DOHH2 (cell line): ENCODE results near the gene ALDH3A2.

Experiments used
- H3F3A ChIP-seq: fragments of 200-600 bp; sonication (generic), shearing (Covaris generic); 2 replicates; pipeline ENCODE4 v1.6.0; 2016; ENCODE audit warnings: antibody characterized with exemption, mild to moderate bottlenecking; ENCODE audit not compliant: control insufficient read depth, insufficient read depth
- H3K27ac ChIP-seq: fragments of 200-600 bp; sonication (generic); 2 replicates; pipeline ENCODE4 v1.5.1; 2014; ENCODE audit warnings: low read depth, mild to moderate bottlenecking, low read length, moderate library complexity
- H3K27me3 ChIP-seq: fragments of 200-600 bp; sonication (generic); 2 replicates; pipeline ENCODE4 v1.6.1; 2014; ENCODE audit warnings: mild to moderate bottlenecking, low read length, mixed read lengths; ENCODE audit not compliant: control insufficient read depth
- H3K36me3 ChIP-seq: fragments of 200-600 bp; sonication (generic); 2 replicates; pipeline ENCODE4 v1.6.1; 2014; ENCODE audit warnings: mild to moderate bottlenecking, low read length, moderate library complexity, mixed read lengths; ENCODE audit not compliant: control insufficient read depth
- H3K4me1 ChIP-seq: fragments of 200-600 bp; sonication (generic); 2 replicates; pipeline ENCODE4 v1.6.1; 2014; ENCODE audit warnings: mild to moderate bottlenecking, low read length, mixed read lengths; ENCODE audit not compliant: control insufficient read depth
- H3K4me2 ChIP-seq: fragments of 200-600 bp; sonication (generic); 2 replicates; pipeline ENCODE4 v1.6.0; 2014; ENCODE audit warnings: mild to moderate bottlenecking, low read length, moderate library complexity
- H3K4me3 ChIP-seq: fragments of 200-600 bp; sonication (generic); 2 replicates; pipeline ENCODE4 v1.5.1; 2014; ENCODE audit warnings: mild to moderate bottlenecking, low read length, mixed read lengths
- H3K79me2 ChIP-seq: fragments of 200-600 bp; sonication (generic); 2 replicates; pipeline ENCODE4 v1.6.1; 2014; ENCODE audit warnings: mild to moderate bottlenecking, low read length, mixed read lengths; ENCODE audit not compliant: control insufficient read depth
- H3K9me2 ChIP-seq: fragments of 200-600 bp; sonication (generic); replicated peaks from 2 replicates; pipeline ENCODE4 v1.6.1; 2014; ENCODE audit warnings: mild to moderate bottlenecking, low read length, mixed read lengths; ENCODE audit not compliant: control insufficient read depth
- H3K9me3 ChIP-seq: fragments of 200-600 bp; sonication (generic); 2 replicates; pipeline ENCODE4 v1.6.1; 2014; ENCODE audit warnings: antibody characterized with exemption, low read length, mixed read lengths; ENCODE audit not compliant: control insufficient read depth, insufficient read depth
- H4K20me1 ChIP-seq: fragments of 200-600 bp; sonication (generic); 2 replicates; pipeline ENCODE4 v1.6.0; 2014; ENCODE audit warnings: low read depth, mild to moderate bottlenecking, antibody characterized with exemption, low read length, moderate library complexity; ENCODE audit not compliant: control insufficient read depth, insufficient read depth
- CTCF ChIP-seq: fragments of 200-600 bp; sonication (generic); IDR thresholded peaks from one replicate; pipeline ENCODE4 v1.5.1; 2014; ENCODE audit warnings: antibody characterized with exemption, mild to moderate bottlenecking, low read depth, low read length; ENCODE audit not compliant: poor library complexity, severe bottlenecking
- EZH2phosphoT487 ChIP-seq: fragments of 200-600 bp; sonication (generic); IDR thresholded peaks from 2 replicates; pipeline ENCODE4 v1.6.1; 2017; ENCODE audit warnings: borderline replicate concordance, mild to moderate bottlenecking, antibody characterized with exemption, low read length, moderate library complexity, mixed read lengths

Gene ALDH3A2

DNA sequence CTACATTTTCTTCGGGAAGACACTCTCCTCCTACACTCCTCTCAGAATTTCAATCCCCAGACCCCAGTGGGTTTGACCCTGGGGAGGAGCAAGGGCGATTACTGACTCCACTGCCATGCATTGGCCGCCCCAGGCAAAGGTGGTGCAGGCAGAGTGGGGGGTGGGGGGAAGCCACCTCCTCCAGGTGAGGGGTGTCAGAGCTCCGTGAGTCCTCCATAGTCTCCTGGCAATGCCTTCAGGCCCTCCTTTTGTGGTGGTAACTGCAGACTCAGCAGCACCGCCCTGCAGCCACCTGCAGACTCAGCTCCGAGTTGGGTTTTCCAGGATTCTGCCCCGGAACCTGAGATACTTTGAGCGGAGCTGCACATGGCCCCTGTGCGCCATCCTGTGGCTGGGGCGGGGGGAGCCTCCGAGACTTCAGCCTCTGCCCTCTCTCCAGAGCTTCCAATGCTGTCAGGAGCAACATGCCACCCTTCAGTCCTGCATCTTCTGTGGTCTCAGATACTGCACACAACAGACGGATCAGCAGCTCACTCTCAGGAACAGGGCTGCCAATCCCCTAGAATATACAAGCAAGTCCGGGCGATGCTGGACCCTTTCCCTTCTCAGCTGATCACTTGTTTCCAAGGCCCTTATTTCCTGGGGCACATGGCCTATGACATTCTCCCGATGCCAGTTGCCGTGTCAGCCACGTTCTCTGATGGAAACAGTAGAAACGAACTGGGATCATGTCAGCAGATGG lies 70.2 kb downstream of the ALDH3A2 start:
- H3K27me3 ChIP-seq: no peaks in the 10 kb centered on the region
- no peak overlapping the region for H3K4me2 ChIP-seq
- no peak overlapping the region for H3K27ac ChIP-seq
- no peaks in the 10 kb centered on the region for H3K9me2 ChIP-seq
- H3K36me3 ChIP-seq: no peaks in the 10 kb centered on the region
- no peaks in the 10 kb centered on the region for H4K20me1 ChIP-seq
- TF ChIP-seq CTCF (peak; percentile 19), EZH2phosphoT487 (no peak)
- H3K79me2 ChIP-seq: no peaks in the 10 kb centered on the region
- no peaks in the 10 kb centered on the region for H3K9me3 ChIP-seq
- no peaks in the 10 kb centered on the region for H3F3A ChIP-seq
- no peak overlapping the region for H3K4me3 ChIP-seq
- H3K4me1 ChIP-seq: no peaks in the 10 kb centered on the region

DNA sequence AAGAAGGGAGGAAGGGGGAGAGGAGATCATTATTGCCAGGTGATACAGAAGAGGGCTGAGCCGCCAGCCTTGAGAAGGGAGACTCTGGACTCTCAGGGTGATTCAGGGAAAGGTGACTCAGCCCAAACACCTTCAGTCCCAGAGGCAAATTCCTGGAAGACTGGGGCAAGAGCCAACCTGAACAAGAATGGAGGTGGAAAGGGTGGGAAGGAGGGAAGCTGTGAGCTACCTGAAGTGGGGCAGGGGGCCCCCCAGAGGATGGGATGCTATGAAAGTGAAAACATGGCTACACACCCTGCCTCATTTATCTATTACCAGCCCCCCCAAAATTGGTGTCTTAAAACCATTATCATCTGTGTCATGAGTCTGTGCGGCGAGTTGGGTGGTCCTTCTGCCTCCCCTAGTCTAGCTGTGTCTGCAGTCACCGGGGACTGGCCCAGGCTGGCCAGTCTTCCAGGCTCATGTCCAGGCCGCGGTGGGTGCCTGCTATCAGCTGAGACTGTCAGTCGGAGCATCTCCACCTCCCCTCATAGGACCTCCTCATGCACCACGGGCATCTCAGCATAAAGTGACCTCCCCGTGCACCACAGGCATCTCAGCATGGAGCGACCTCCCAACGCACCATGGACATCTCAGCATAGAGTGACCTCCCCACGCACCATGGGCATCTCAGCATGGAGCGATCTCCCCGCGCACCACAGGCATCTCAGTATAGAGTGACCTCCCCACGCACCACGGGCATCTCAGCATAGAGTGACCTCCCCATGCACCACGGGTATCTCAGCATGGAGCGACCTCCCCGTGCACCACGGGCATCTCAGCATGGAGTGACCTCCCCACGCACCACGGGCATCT lies 71.0 kb downstream of the ALDH3A2 start:
- no peaks in the 10 kb centered on the region for H3K9me3 ChIP-seq
- no peaks in the 10 kb centered on the region for H3F3A ChIP-seq
- no peaks in the 10 kb centered on the region for H3K27me3 ChIP-seq
- H3K4me3 ChIP-seq: no peak overlapping the region
- H3K27ac ChIP-seq: no peak overlapping the region
- H3K4me1 ChIP-seq: no peaks in the 10 kb centered on the region
- no peaks in the 10 kb centered on the region for H4K20me1 ChIP-seq
- TF ChIP-seq CTCF (no peak), EZH2phosphoT487 (no peak)
- no peaks in the 10 kb centered on the region for H3K79me2 ChIP-seq
- no peaks in the 10 kb centered on the region for H3K9me2 ChIP-seq
- H3K4me2 ChIP-seq: no peak overlapping the region
- H3K36me3 ChIP-seq: no peaks in the 10 kb centered on the region

DNA sequence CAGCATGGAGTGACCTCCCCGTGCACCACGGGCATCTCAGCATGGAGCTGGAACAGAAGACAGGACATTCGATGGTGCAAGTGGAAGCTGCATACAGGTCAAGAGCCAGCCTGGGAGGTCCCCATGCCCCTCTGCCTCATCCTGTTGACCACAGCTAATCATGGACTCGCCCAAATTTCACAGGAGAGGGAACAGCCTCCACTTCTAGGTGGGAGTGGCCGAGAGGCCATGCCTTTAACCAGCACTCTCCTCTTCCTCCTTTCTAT lies 71.6 kb downstream of the ALDH3A2 start:
- TF ChIP-seq CTCF (no peak), EZH2phosphoT487 (no peak)
- Histone ChIP-seq H3K27ac (no peak overlapping the region), H3K27me3 (no peaks in the 10 kb centered on the region), H3K4me2 (no peak overlapping the region), H3K9me2 (no peaks in the 10 kb centered on the region), H3K4me1 (no peaks in the 10 kb centered on the region), H3K79me2 (no peaks in the 10 kb centered on the region), H3K4me3 (no peak overlapping the region), H3F3A (no peaks in the 10 kb centered on the region), H3K36me3 (no peaks in the 10 kb centered on the region), H3K9me3 (no peaks in the 10 kb centered on the region), H4K20me1 (no peaks in the 10 kb centered on the region)
